Natural killer cell treated with Interleukin-12 subunit alpha and Interleukin-12 subunit beta and Interleukin-15 and Interleukin-18, amount 100 ng/mL, for 72 hours (primary cell): ENCODE measurements around the gene PRKCA. TPM values are rescaled to one million over a fixed set of nuclear protein-coding genes. Genes with fewer than 3 reads are reported as not detected.

Source experiments
- ATAC-seq, 2 donors: fragments of 150-1000 bp; cut with Tn5 transposase in 1 of 2; sonication (Bioruptor Pico), chemical (Tn5 transposase) in 1 of 2; 2 replicates each; pipeline ENCODE4 v1.10.0; 2021
- DNase-seq: peaks from one replicate; pipeline ENCODE4 v3.0.0; 2022; ENCODE audit warnings: low spot score
- H3K27ac Mint-ChIP-seq, 2 donors: 1 replicate in 1 of 2; 2 replicates in 1 of 2; pipeline ENCODE4 v1.8.0; 2022; ENCODE audit warnings: mixed read lengths in 2 of 2, mild to moderate bottlenecking in 1 of 2, moderate library complexity in 1 of 2
- H3K27me3 Mint-ChIP-seq, 2 donors: 1 replicate in 1 of 2; 2 replicates in 1 of 2; pipeline ENCODE4 v1.8.0; 2022; ENCODE audit warnings: mixed read lengths in 2 of 2
- H3K36me3 Mint-ChIP-seq: one replicate; pipeline ENCODE4 v1.8.0; 2022; ENCODE audit warnings: mixed read lengths
- H3K4me1 Mint-ChIP-seq, 2 donors: 1 replicate in 1 of 2; 2 replicates in 1 of 2; pipeline ENCODE4 v1.8.0; 2022; ENCODE audit warnings: low read depth in 2 of 2, mixed read lengths in 2 of 2, mild to moderate bottlenecking in 1 of 2
- H3K4me3 Mint-ChIP-seq: one replicate; pipeline ENCODE4 v1.8.0; 2022; ENCODE audit warnings: mixed read lengths
- H3K9me3 Mint-ChIP-seq: 2 replicates; pipeline ENCODE4 v1.8.0; 2022; ENCODE audit warnings: mixed read lengths
- total RNA-seq, 2 donors: library from RNA; stranded (reverse); gene quantifications; one replicate each; pipeline ENCODE4 v1.2.3, GENCODE V29; 2022

The PRKCA gene
- total RNA-seq, 2 donors from 2014 or later, result 31.1 to 41.1 TPM

- DNase-seq (no peak), ATAC-seq (no peak)
- H3K27me3 Mint-ChIP-seq, result no peaks in the 10 kb centered on the region
- no peaks in the 10 kb centered on the region for H3K36me3 Mint-ChIP-seq
- H3K27ac Mint-ChIP-seq, result no peak overlapping the region
- peaks cover 12% of the 10 kb centered on the region in 2 donors for H3K4me1 Mint-ChIP-seq
- no peak overlapping the region for H3K4me3 Mint-ChIP-seq
- H3K9me3 Mint-ChIP-seq, result no peaks in the 10 kb centered on the region
Measured at GRCh38 chr17:66432411-66432957, 130.1 kb downstream of the PRKCA start.

GRCh38 chr17:66432996-66433551 lies 130.7 kb downstream of the PRKCA start:
- H3K4me1 Mint-ChIP-seq, result peaks cover 9 to 12% of the 10 kb centered on the region in 2 donors
- DNase-seq, result no peak
- no peaks in the 10 kb centered on the region for H3K27me3 Mint-ChIP-seq
- no peaks in the 10 kb centered on the region for H3K36me3 Mint-ChIP-seq
- H3K9me3 Mint-ChIP-seq, result no peaks in the 10 kb centered on the region
- no peak for ATAC-seq
- no peak overlapping the region for H3K27ac Mint-ChIP-seq
- H3K4me3 Mint-ChIP-seq, result no peak overlapping the region

- H3K27me3 Mint-ChIP-seq, result no peaks in the 10 kb centered on the region
- H3K4me3 Mint-ChIP-seq, result no peak overlapping the region
- no peaks in the 10 kb centered on the region for H3K36me3 Mint-ChIP-seq
- no peak for ATAC-seq
- no peaks in the 10 kb centered on the region for H3K9me3 Mint-ChIP-seq
- H3K27ac Mint-ChIP-seq, result no peak overlapping the region
- H3K4me1 Mint-ChIP-seq, result peaks cover 4 to 7% of the 10 kb centered on the region in 2 donors
- no peak for DNase-seq
Measured at GRCh38 chr17:66435182-66435581, 132.8 kb downstream of the PRKCA start.

- H3K27ac Mint-ChIP-seq, result no peak overlapping the region
- no peak overlapping the region for H3K4me3 Mint-ChIP-seq
- DNase-seq (no peak), ATAC-seq (no peak)
- H3K9me3 Mint-ChIP-seq, result no peaks in the 10 kb centered on the region
- peaks cover 2 to 11% of the 10 kb centered on the region in 2 donors for H3K4me1 Mint-ChIP-seq
- no peaks in the 10 kb centered on the region for H3K36me3 Mint-ChIP-seq
- no peaks in the 10 kb centered on the region for H3K27me3 Mint-ChIP-seq
Measured at GRCh38 chr17:66436631-66437030, 134.2 kb downstream of the PRKCA start.

- H3K4me3 Mint-ChIP-seq, result no peak overlapping the region
- no peak overlapping the region for H3K27ac Mint-ChIP-seq
- no peaks in the 10 kb centered on the region for H3K36me3 Mint-ChIP-seq
Measured at GRCh38 chr17:66437476-66438026, 135.1 kb downstream of the PRKCA start.

GRCh38 chr17:66438101-66438500 lies 135.7 kb downstream of the PRKCA start:
- no peak for DNase-seq
- H3K27ac Mint-ChIP-seq, result no peak overlapping the region
- H3K9me3 Mint-ChIP-seq, result no peaks in the 10 kb centered on the region
- H3K27me3 Mint-ChIP-seq, result no peaks in the 10 kb centered on the region
- ATAC-seq, result no peak
- H3K4me1 Mint-ChIP-seq, result peaks cover 5 to 12% of the 10 kb centered on the region in 2 donors
- H3K4me3 Mint-ChIP-seq, result no peak overlapping the region
- no peaks in the 10 kb centered on the region for H3K36me3 Mint-ChIP-seq

More at GRCh38 chr17:66437476-66438026, 135.1 kb downstream of the PRKCA start:
- no peaks in the 10 kb centered on the region for H3K27me3 Mint-ChIP-seq
- no peaks in the 10 kb centered on the region for H3K9me3 Mint-ChIP-seq
- DNase-seq (no peak), ATAC-seq (no peak)
- peaks cover 3 to 13% of the 10 kb centered on the region in 2 donors for H3K4me1 Mint-ChIP-seq

GRCh38 chr17:66441101-66441661 lies 138.8 kb downstream of the PRKCA start:
- H3K4me1 Mint-ChIP-seq, result peaks cover 5 to 8% of the 10 kb centered on the region in 2 donors
- H3K27me3 Mint-ChIP-seq, result no peaks in the 10 kb centered on the region
- ATAC-seq, result no peak
- DNase-seq, result no peak
- H3K27ac Mint-ChIP-seq, result no peak overlapping the region
- no peaks in the 10 kb centered on the region for H3K36me3 Mint-ChIP-seq
- H3K9me3 Mint-ChIP-seq, result no peaks in the 10 kb centered on the region
- no peak overlapping the region for H3K4me3 Mint-ChIP-seq

- Mint-ChIP-seq H3K27me3 (no peaks in the 10 kb centered on the region), H3K9me3 (no peaks in the 10 kb centered on the region), H3K4me1 (peaks cover 5 to 8% of the 10 kb centered on the region in 2 donors), H3K4me3 (no peak overlapping the region), H3K36me3 (no peaks in the 10 kb centered on the region), H3K27ac (no peak overlapping the region)
- no peak for ATAC-seq
- DNase-seq, result no peak
Measured at GRCh38 chr17:66443166-66443565, 140.8 kb downstream of the PRKCA start.

GRCh38 chr17:66443606-66444005 lies 141.2 kb downstream of the PRKCA start:
- Mint-ChIP-seq H3K4me3 (no peak overlapping the region), H3K4me1 (peaks cover 5 to 8% of the 10 kb centered on the region in 2 donors), H3K27me3 (no peaks in the 10 kb centered on the region), H3K27ac (no peak overlapping the region), H3K36me3 (no peaks in the 10 kb centered on the region), H3K9me3 (no peaks in the 10 kb centered on the region)
- no peak for ATAC-seq
- no peak for DNase-seq

GRCh38 chr17:66444031-66444430 lies 141.6 kb downstream of the PRKCA start:
- ATAC-seq, result no peak
- no peak overlapping the region for H3K27ac Mint-ChIP-seq
- no peaks in the 10 kb centered on the region for H3K9me3 Mint-ChIP-seq
- H3K4me3 Mint-ChIP-seq, result no peak overlapping the region
- no peak for DNase-seq
- H3K4me1 Mint-ChIP-seq, result peaks cover 5 to 8% of the 10 kb centered on the region in 2 donors
- H3K27me3 Mint-ChIP-seq, result no peaks in the 10 kb centered on the region
- no peaks in the 10 kb centered on the region for H3K36me3 Mint-ChIP-seq

- no peaks in the 10 kb centered on the region for H3K27me3 Mint-ChIP-seq
- H3K4me1 Mint-ChIP-seq, result peaks cover 5 to 11% of the 10 kb centered on the region in 2 donors
- H3K9me3 Mint-ChIP-seq, result no peaks in the 10 kb centered on the region
- no peak overlapping the region for H3K4me3 Mint-ChIP-seq
- ATAC-seq (no peak), DNase-seq (no peak)
- no peaks in the 10 kb centered on the region for H3K36me3 Mint-ChIP-seq
- H3K27ac Mint-ChIP-seq, result no peak overlapping the region
Measured at GRCh38 chr17:66445229-66445628, 142.8 kb downstream of the PRKCA start.

GRCh38 chr17:66446419-66446818 lies 144.0 kb downstream of the PRKCA start:
- H3K4me1 Mint-ChIP-seq, result peaks cover 5 to 8% of the 10 kb centered on the region in 2 donors
- DNase-seq (no peak), ATAC-seq (no peak)
- no peaks in the 10 kb centered on the region for H3K27me3 Mint-ChIP-seq
- no peaks in the 10 kb centered on the region for H3K36me3 Mint-ChIP-seq
- H3K9me3 Mint-ChIP-seq, result no peaks in the 10 kb centered on the region
- H3K4me3 Mint-ChIP-seq, result no peak overlapping the region
- H3K27ac Mint-ChIP-seq, result no peak overlapping the region

GRCh38 chr17:66447159-66447558 lies 144.7 kb downstream of the PRKCA start:
- H3K27me3 Mint-ChIP-seq, result no peaks in the 10 kb centered on the region
- ATAC-seq, result no peak
- no peaks in the 10 kb centered on the region for H3K36me3 Mint-ChIP-seq
- no peak overlapping the region for H3K4me3 Mint-ChIP-seq
- no peak overlapping the region for H3K27ac Mint-ChIP-seq
- DNase-seq, result no peak
- peaks cover 5 to 8% of the 10 kb centered on the region in 2 donors for H3K4me1 Mint-ChIP-seq
- no peaks in the 10 kb centered on the region for H3K9me3 Mint-ChIP-seq

- no peaks in the 10 kb centered on the region for H3K36me3 Mint-ChIP-seq
- H3K4me3 Mint-ChIP-seq, result no peak overlapping the region
- H3K9me3 Mint-ChIP-seq, result no peaks in the 10 kb centered on the region
- DNase-seq, result no peak
- ATAC-seq, result no peak
- no peak overlapping the region for H3K27ac Mint-ChIP-seq
- no peaks in the 10 kb centered on the region for H3K27me3 Mint-ChIP-seq
- peaks cover 0 to 4% of the 10 kb centered on the region in 2 donors for H3K4me1 Mint-ChIP-seq
Measured at GRCh38 chr17:66448026-66448639, 145.7 kb downstream of the PRKCA start.
